ENCODE measurements around the gene SMYD4. TPM values are rescaled to one million over a fixed set of nuclear protein-coding genes. Genes with fewer than 3 reads are reported as not detected.
"Not testable (repeated sequence)": the region's sequence is repeated elsewhere in the genome, so short reads cannot be mapped to it uniquely, and the experiment has no call there.

Gene SMYD4
- total and polyA plus RNA-seq, 5 donors from 2014 or later = 7.2 to 25.8 (median 12.5) TPM

- H3K4me3 ChIP-seq (ENCODE audit: low read depth, low read length); H3K4me3 Mint-ChIP-seq; H3K27me3 ChIP-seq (ENCODE audit: control insufficient read depth, insufficient read depth, low read length); H3K36me3 Mint-ChIP-seq; H3K27ac ChIP-seq (ENCODE audit: insufficient read depth, low read length, poor library complexity, severe bottlenecking); H3K9me3 Mint-ChIP-seq; DNase-seq; H3K27me3 Mint-ChIP-seq; ATAC-seq (ENCODE audit: low read depth in 2 of 2); H3K9me3 ChIP-seq (ENCODE audit: control insufficient read depth in 2 of 2, low read length in 2 of 2); H3K4me1 ChIP-seq (ENCODE audit: control insufficient read depth, insufficient read depth, low read length, poor library complexity, severe bottlenecking): not testable (repeated sequence)
- Mint-ChIP-seq H3K27ac (peak overlapping the region; percentile 8 to 73 (median 15)), H3K4me1 (peaks cover 0 to 14% (median under 1%) of the 10 kb centered on the region in 4 donors)
- peaks cover 10% of the 10 kb centered on the region for H3K36me3 ChIP-seq (ENCODE audit: control insufficient read depth, insufficient read depth, low read length)
Observed at GRCh38 chr17:1773000-1773695, 56.6 kb downstream of the SMYD4 start.

- Mint-ChIP-seq H3K4me3 (peak overlapping the region in 3 of 4 donors; percentile 44 to 60 (median 48)), H3K4me1 (peaks cover 0 to 24% (median 5%) of the 10 kb centered on the region in 4 donors), H3K27ac (peak overlapping the region; percentile 29 to 46 (median 38)), H3K36me3 (no peaks in the 10 kb centered on the region), H3K9me3 (peaks cover 0 to 1% (median 0%) of the 10 kb centered on the region in 7 donors), H3K27me3 (no peaks in the 10 kb centered on the region)
- Histone ChIP-seq H3K27me3 (ENCODE audit: control insufficient read depth, insufficient read depth, low read length) (no peaks in the 10 kb centered on the region), H3K27ac (ENCODE audit: insufficient read depth, low read length, poor library complexity, severe bottlenecking) (no peak overlapping the region), H3K4me1 (ENCODE audit: control insufficient read depth, insufficient read depth, low read length, poor library complexity, severe bottlenecking) (no peaks in the 10 kb centered on the region), H3K4me3 (ENCODE audit: low read depth, low read length) (no peak overlapping the region), H3K9me3 (ENCODE audit: control insufficient read depth in 2 of 2, low read length in 2 of 2) (no peaks in the 10 kb centered on the region), H3K36me3 (ENCODE audit: control insufficient read depth, insufficient read depth, low read length) (no peaks in the 10 kb centered on the region)
- peak in 1 of 3 donors; percentile 24 for DNase-seq
- peak in 1 of 2 donors; percentile 19 for ATAC-seq (ENCODE audit: low read depth in 2 of 2)
Observed at GRCh38 chr17:1769822-1770477, 59.8 kb downstream of the SMYD4 start.

GRCh38 chr17:1767358-1767757 is 62.3 kb downstream of the SMYD4 start:
- H3K9me3 ChIP-seq (ENCODE audit: control insufficient read depth in 2 of 2, low read length in 2 of 2) = no peaks in the 10 kb centered on the region
- H3K27me3 ChIP-seq (ENCODE audit: control insufficient read depth, insufficient read depth, low read length) = no peaks in the 10 kb centered on the region
- H3K9me3 Mint-ChIP-seq = no peaks in the 10 kb centered on the region
- peaks cover 6 to 44% (median 15%) of the 10 kb centered on the region in 4 donors for H3K4me1 Mint-ChIP-seq
- DNase-seq (no peak), ATAC-seq (ENCODE audit: low read depth in 2 of 2) (no peak)
- H3K4me3 Mint-ChIP-seq = peak overlapping the region in 1 of 4 donors; percentile 35
- no peak overlapping the region for H3K27ac ChIP-seq (ENCODE audit: insufficient read depth, low read length, poor library complexity, severe bottlenecking)
- H3K4me1 ChIP-seq (ENCODE audit: control insufficient read depth, insufficient read depth, low read length, poor library complexity, severe bottlenecking) = peaks cover 24% of the 10 kb centered on the region
- no peaks in the 10 kb centered on the region for H3K36me3 ChIP-seq (ENCODE audit: control insufficient read depth, insufficient read depth, low read length)
- H3K27ac Mint-ChIP-seq = peak overlapping the region in 1 of 3 donors; percentile 44
- no peaks in the 10 kb centered on the region for H3K27me3 Mint-ChIP-seq
- H3K36me3 Mint-ChIP-seq = no peaks in the 10 kb centered on the region
- H3K4me3 ChIP-seq (ENCODE audit: low read depth, low read length) = no peak overlapping the region

- Histone ChIP-seq H3K9me3 (ENCODE audit: control insufficient read depth in 2 of 2, low read length in 2 of 2) (no peaks in the 10 kb centered on the region), H3K4me3 (ENCODE audit: low read depth, low read length) (no peak overlapping the region), H3K36me3 (ENCODE audit: control insufficient read depth, insufficient read depth, low read length) (no peaks in the 10 kb centered on the region), H3K27ac (ENCODE audit: insufficient read depth, low read length, poor library complexity, severe bottlenecking) (no peak overlapping the region), H3K27me3 (ENCODE audit: control insufficient read depth, insufficient read depth, low read length) (no peaks in the 10 kb centered on the region), H3K4me1 (ENCODE audit: control insufficient read depth, insufficient read depth, low read length, poor library complexity, severe bottlenecking) (peaks cover 32% of the 10 kb centered on the region)
- ATAC-seq (ENCODE audit: low read depth in 2 of 2) = no peak
- H3K27me3 Mint-ChIP-seq = no peaks in the 10 kb centered on the region
- no peaks in the 10 kb centered on the region for H3K9me3 Mint-ChIP-seq
- no peak for DNase-seq
- peak overlapping the region in 1 of 3 donors; percentile 5 for H3K27ac Mint-ChIP-seq
- no peaks in the 10 kb centered on the region for H3K36me3 Mint-ChIP-seq
- no peak overlapping the region for H3K4me3 Mint-ChIP-seq
- peaks cover 6 to 52% (median 15%) of the 10 kb centered on the region in 4 donors for H3K4me1 Mint-ChIP-seq
Observed at GRCh38 chr17:1766382-1767135, 63.1 kb downstream of the SMYD4 start.

- DNase-seq (no peak), ATAC-seq (ENCODE audit: low read depth in 2 of 2) (no peak)
- Histone ChIP-seq H3K4me1 (ENCODE audit: control insufficient read depth, insufficient read depth, low read length, poor library complexity, severe bottlenecking) (peaks cover 35% of the 10 kb centered on the region), H3K4me3 (ENCODE audit: low read depth, low read length) (no peak overlapping the region), H3K27me3 (ENCODE audit: control insufficient read depth, insufficient read depth, low read length) (no peaks in the 10 kb centered on the region), H3K36me3 (ENCODE audit: control insufficient read depth, insufficient read depth, low read length) (no peaks in the 10 kb centered on the region), H3K27ac (ENCODE audit: insufficient read depth, low read length, poor library complexity, severe bottlenecking) (no peak overlapping the region), H3K9me3 (ENCODE audit: control insufficient read depth in 2 of 2, low read length in 2 of 2) (no peaks in the 10 kb centered on the region)
- no peaks in the 10 kb centered on the region for H3K27me3 Mint-ChIP-seq
- H3K36me3 Mint-ChIP-seq = no peaks in the 10 kb centered on the region
- no peak overlapping the region for H3K4me3 Mint-ChIP-seq
- H3K4me1 Mint-ChIP-seq = peaks cover 6 to 52% (median 15%) of the 10 kb centered on the region in 4 donors
- no peaks in the 10 kb centered on the region for H3K9me3 Mint-ChIP-seq
- H3K27ac Mint-ChIP-seq = no peak overlapping the region
Observed at GRCh38 chr17:1765576-1765975, 64.1 kb downstream of the SMYD4 start.

GRCh38 chr17:1764705-1765104 is 65.0 kb downstream of the SMYD4 start:
- H3K36me3 ChIP-seq (ENCODE audit: control insufficient read depth, insufficient read depth, low read length); ATAC-seq (ENCODE audit: low read depth in 2 of 2); H3K27me3 ChIP-seq (ENCODE audit: control insufficient read depth, insufficient read depth, low read length); DNase-seq; H3K9me3 Mint-ChIP-seq; H3K9me3 ChIP-seq (ENCODE audit: control insufficient read depth in 2 of 2, low read length in 2 of 2); H3K4me3 ChIP-seq (ENCODE audit: low read depth, low read length); H3K36me3 Mint-ChIP-seq; H3K27me3 Mint-ChIP-seq: not testable (repeated sequence)
- Mint-ChIP-seq H3K4me1 (peaks cover 6 to 48% (median 15%) of the 10 kb centered on the region in 4 donors), H3K4me3 (peak overlapping the region; percentile 48 to 83 (median 74)), H3K27ac (peak overlapping the region; percentile 72 to 94 (median 84))
- Histone ChIP-seq H3K4me1 (ENCODE audit: control insufficient read depth, insufficient read depth, low read length, poor library complexity, severe bottlenecking) (peaks cover 35% of the 10 kb centered on the region), H3K27ac (ENCODE audit: insufficient read depth, low read length, poor library complexity, severe bottlenecking) (peak overlapping the region; percentile 69)

- H3K9me3 Mint-ChIP-seq = no peaks in the 10 kb centered on the region
- DNase-seq (peak; percentile 25 to 97 (median 72)), ATAC-seq (ENCODE audit: low read depth in 2 of 2) (peak; percentile 90 to 91)
- no peaks in the 10 kb centered on the region for H3K27me3 Mint-ChIP-seq
- Histone ChIP-seq H3K27ac (ENCODE audit: insufficient read depth, low read length, poor library complexity, severe bottlenecking) (peak overlapping the region; percentile 69), H3K36me3 (ENCODE audit: control insufficient read depth, insufficient read depth, low read length) (no peaks in the 10 kb centered on the region), H3K4me1 (ENCODE audit: control insufficient read depth, insufficient read depth, low read length, poor library complexity, severe bottlenecking) (peaks cover 35% of the 10 kb centered on the region), H3K4me3 (ENCODE audit: low read depth, low read length) (peak overlapping the region; percentile 35), H3K9me3 (ENCODE audit: control insufficient read depth in 2 of 2, low read length in 2 of 2) (no peaks in the 10 kb centered on the region), H3K27me3 (ENCODE audit: control insufficient read depth, insufficient read depth, low read length) (no peaks in the 10 kb centered on the region)
- no peaks in the 10 kb centered on the region for H3K36me3 Mint-ChIP-seq
- H3K4me3 Mint-ChIP-seq = peak overlapping the region; percentile 48 to 83 (median 74)
- H3K27ac Mint-ChIP-seq = peak overlapping the region; percentile 72 to 94 (median 84)
- H3K4me1 Mint-ChIP-seq = peaks cover 6 to 44% (median 15%) of the 10 kb centered on the region in 4 donors
Observed at GRCh38 chr17:1764284-1764683, 65.4 kb downstream of the SMYD4 start.

Measured in CD4-positive, CD25-positive, alpha-beta regulatory T cell (primary cell).